ENCODE results near the gene IGFL1.
A peak's percentile ranks its signal among the peaks of the same experiment; 100 is the strongest.
"Not testable (repeated sequence)": the region's sequence is repeated elsewhere in the genome, so short reads cannot be mapped to it uniquely, and the experiment has no call there.

The IGFL1 gene

GRCh38 chr19:46202872-46203860 lies 26.4 kb upstream of the IGFL1 start:
- no peak for DNase-seq

- DNase-seq = no peak
Measured at GRCh38 chr19:46204008-46204407, 25.5 kb upstream of the IGFL1 start.

GRCh38 chr19:46205183-46205984 lies 24.2 kb upstream of the IGFL1 start:
- no peak for DNase-seq

GRCh38 chr19:46206176-46206575 lies 23.4 kb upstream of the IGFL1 start:
- DNase-seq = no peak

GRCh38 chr19:46206682-46207081 lies 22.9 kb upstream of the IGFL1 start:
- DNase-seq = no peak

- not testable (repeated sequence) for DNase-seq
Measured at GRCh38 chr19:46207858-46208257, 21.7 kb upstream of the IGFL1 start.

GRCh38 chr19:46209051-46209450 lies 20.5 kb upstream of the IGFL1 start:
- DNase-seq = no peak

- peak; percentile 37 for DNase-seq
Measured at GRCh38 chr19:46209472-46209871, 20.1 kb upstream of the IGFL1 start.

- no peak for DNase-seq
Measured at GRCh38 chr19:46210669-46211068, 18.9 kb upstream of the IGFL1 start.

GRCh38 chr19:46211201-46211881 lies 18.2 kb upstream of the IGFL1 start:
- DNase-seq = no peak

- DNase-seq = not testable (repeated sequence)
Measured at GRCh38 chr19:46212592-46212991, 16.9 kb upstream of the IGFL1 start.

- no peak for DNase-seq
Measured at GRCh38 chr19:46213156-46213555, 16.4 kb upstream of the IGFL1 start.

GRCh38 chr19:46213806-46214205 lies 15.7 kb upstream of the IGFL1 start:
- DNase-seq = no peak

GRCh38 chr19:46216612-46217011 lies 12.9 kb upstream of the IGFL1 start:
- DNase-seq = no peak

GRCh38 chr19:46217476-46217875 lies 12.1 kb upstream of the IGFL1 start:
- no peak for DNase-seq

- peak; percentile 11 for DNase-seq
Measured at GRCh38 chr19:46218160-46218559, 11.4 kb upstream of the IGFL1 start.

- no peak for DNase-seq
Measured at GRCh38 chr19:46220038-46220615, 9.4 kb upstream of the IGFL1 start.

GRCh38 chr19:46221152-46221551 lies 8.4 kb upstream of the IGFL1 start:
- no peak for DNase-seq

- DNase-seq = no peak
Measured at GRCh38 chr19:46221981-46222610, 7.4 kb upstream of the IGFL1 start.

- DNase-seq = not testable (repeated sequence)
Measured at GRCh38 chr19:46223787-46224186, 5.8 kb upstream of the IGFL1 start.

- DNase-seq = no peak
Measured at GRCh38 chr19:46224773-46225172, 4.8 kb upstream of the IGFL1 start.

GRCh38 chr19:46225558-46226004 lies 4.0 kb upstream of the IGFL1 start:
- DNase-seq = no peak
